GM12874 (cell line): ENCODE data around the gene VWC2L.

Experiments used
- TF ChIP-seq, protein P1 (sequence below): IDR thresholded peaks from 2 replicates; pipeline ENCODE4 v1.5.1; 2011; ENCODE audit warnings: low read depth, mild to moderate bottlenecking, control low read depth, low read length, moderate library complexity; ENCODE audit not compliant: insufficient read depth

Gene VWC2L

GRCh38 chr2:214579035-214579434 lies 168.2 kb downstream of the VWC2L start:
- TF ChIP-seq, protein P1, sequence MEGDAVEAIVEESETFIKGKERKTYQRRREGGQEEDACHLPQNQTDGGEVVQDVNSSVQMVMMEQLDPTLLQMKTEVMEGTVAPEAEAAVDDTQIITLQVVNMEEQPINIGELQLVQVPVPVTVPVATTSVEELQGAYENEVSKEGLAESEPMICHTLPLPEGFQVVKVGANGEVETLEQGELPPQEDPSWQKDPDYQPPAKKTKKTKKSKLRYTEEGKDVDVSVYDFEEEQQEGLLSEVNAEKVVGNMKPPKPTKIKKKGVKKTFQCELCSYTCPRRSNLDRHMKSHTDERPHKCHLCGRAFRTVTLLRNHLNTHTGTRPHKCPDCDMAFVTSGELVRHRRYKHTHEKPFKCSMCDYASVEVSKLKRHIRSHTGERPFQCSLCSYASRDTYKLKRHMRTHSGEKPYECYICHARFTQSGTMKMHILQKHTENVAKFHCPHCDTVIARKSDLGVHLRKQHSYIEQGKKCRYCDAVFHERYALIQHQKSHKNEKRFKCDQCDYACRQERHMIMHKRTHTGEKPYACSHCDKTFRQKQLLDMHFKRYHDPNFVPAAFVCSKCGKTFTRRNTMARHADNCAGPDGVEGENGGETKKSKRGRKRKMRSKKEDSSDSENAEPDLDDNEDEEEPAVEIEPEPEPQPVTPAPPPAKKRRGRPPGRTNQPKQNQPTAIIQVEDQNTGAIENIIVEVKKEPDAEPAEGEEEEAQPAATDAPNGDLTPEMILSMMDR, result no peak

GRCh38 chr2:214587442-214587841 lies 176.6 kb downstream of the VWC2L start:
- TF ChIP-seq, protein P1, result 0 out of 2 replicates have a peak, but pooled peaks have one; percentile 20

GRCh38 chr2:214591366-214591765 lies 180.5 kb downstream of the VWC2L start:
- TF ChIP-seq, protein P1, result no peak

DNA sequence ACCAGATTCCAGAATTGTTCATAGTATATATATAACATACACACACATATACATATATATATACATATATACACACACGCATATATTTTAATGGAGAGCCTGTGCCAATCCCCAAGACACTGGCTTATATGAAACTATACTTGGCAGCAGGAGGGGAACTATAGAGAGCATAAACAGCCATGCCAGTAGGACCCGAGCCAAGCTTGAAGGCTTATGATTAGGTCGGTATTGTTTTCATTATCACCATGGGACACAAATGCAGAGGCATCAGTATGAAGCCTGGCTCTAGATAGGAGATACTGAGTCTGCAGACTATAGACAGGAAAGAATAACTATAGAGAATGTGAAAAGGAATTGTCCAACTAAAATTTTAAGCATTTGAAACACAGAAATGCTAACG lies 181.2 kb downstream of the VWC2L start:
- TF ChIP-seq, protein P1, result no peak

- TF ChIP-seq, protein P1, result no peak
Measured at GRCh38 chr2:214593727-214594126, 182.9 kb downstream of the VWC2L start.

GRCh38 chr2:214601852-214602633 lies 191.2 kb downstream of the VWC2L start:
- TF ChIP-seq, protein P1, result no peak

DNA sequence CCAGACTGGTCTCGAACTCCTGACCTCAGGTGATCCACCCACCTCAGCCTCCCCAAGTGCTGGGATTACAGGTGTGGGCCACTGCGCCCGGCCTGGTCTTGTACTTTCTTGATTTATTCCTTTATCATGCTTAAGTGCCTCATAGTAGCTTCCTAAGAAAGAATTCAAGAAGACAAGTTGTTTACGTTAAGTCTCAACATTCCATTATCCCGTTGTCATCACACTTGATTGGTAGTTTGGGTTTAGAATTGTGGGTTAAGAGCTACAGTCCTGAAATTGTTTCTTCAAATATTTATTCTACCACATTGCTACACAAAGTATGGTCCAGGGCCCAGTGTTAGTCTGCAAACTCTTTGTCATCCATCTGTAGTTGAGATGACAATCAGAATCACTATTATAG lies 194.0 kb downstream of the VWC2L start:
- TF ChIP-seq, protein P1, result no peak

DNA sequence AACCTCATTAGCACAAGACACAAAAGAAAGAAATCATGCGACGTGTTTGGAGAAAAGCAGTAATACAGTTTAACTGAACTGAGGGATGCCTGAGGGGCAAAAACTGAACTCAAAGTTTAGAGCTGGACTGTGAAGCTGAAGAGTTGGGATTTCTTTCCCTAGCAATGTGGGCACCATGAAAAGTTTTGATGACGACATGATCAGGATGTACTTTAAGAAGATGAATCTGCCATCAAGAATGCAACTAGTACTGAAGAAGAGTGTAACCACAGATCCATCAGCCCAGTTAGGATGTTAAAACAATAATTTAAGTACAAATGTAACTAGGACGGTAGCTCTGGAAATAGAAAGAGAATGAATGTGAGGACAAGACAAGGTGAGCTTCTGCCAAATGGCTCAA lies 196.2 kb downstream of the VWC2L start:
- TF ChIP-seq, protein P1, result no peak
